K562 (cell line): ENCODE data around the gene TULP1. TPM values are rescaled to one million over a fixed set of nuclear protein-coding genes. Genes with fewer than 3 reads are reported as not detected.

Experiments
- CC2D1A ChIP-seq: fragments of 450-650 bp; IDR thresholded peaks from 2 replicates; pipeline ENCODE4 v1.6.1; 2017; ENCODE audit warnings: mild to moderate bottlenecking
- CCAR2 ChIP-seq: fragments of 200-400 bp; formaldehyde crosslinking; IDR thresholded peaks from 2 replicates; pipeline ENCODE4 v1.6.1; 2017; ENCODE audit warnings: mild to moderate bottlenecking, low read depth, low read length
- CREB5 ChIP-seq: fragments of 250-450 bp; sonication (Bioruptor Pico); IDR thresholded peaks from 2 replicates; pipeline ENCODE4 v1.5.0; 2020; ENCODE audit warnings: mild to moderate bottlenecking
- CREM ChIP-seq: IDR thresholded peaks from 2 replicates; pipeline ENCODE4 v1.6.1; 2014; ENCODE audit warnings: antibody characterized with exemption, low read depth
- DLX4 ChIP-seq: fragments of 250-450 bp; sonication (Bioruptor Pico); IDR thresholded peaks from 2 replicates; pipeline ENCODE4 v1.6.1; 2021; ENCODE audit warnings: mild to moderate bottlenecking
- E2F8 ChIP-seq: fragments of 450-650 bp; IDR thresholded peaks from 2 replicates; pipeline ENCODE4 v1.7.1; 2018; ENCODE audit warnings: mild to moderate bottlenecking, low read depth; ENCODE audit not compliant: partially characterized antibody
- ETV6 ChIP-seq, 3 experiments: fragments of 150-350 bp in 1 of 3; sonication (generic) in 1 of 3; formaldehyde crosslinking in 1 of 3; IDR thresholded peaks; 2 replicates each; pipeline versions ENCODE4 v1.6.1 to v1.8.0; 2014 to 2022; ENCODE audit warnings: borderline replicate concordance in 2 of 3, low read depth in 2 of 3, antibody characterized with exemption in 1 of 3, low read length in 1 of 3, mild to moderate bottlenecking in 1 of 3, missing genetic modification reagents in 1 of 3
- HDGF ChIP-seq: fragments of 450-650 bp; IDR thresholded peaks from 2 replicates; pipeline ENCODE4 v1.6.1; 2016
- KDM4B ChIP-seq, 2 experiments: fragments of 450-650 bp in 1 of 2; sonication (generic) in 1 of 2; IDR thresholded peaks; 2 replicates each; pipeline ENCODE4 v1.6.1; 2016 to 2017; ENCODE audit warnings: borderline replicate concordance in 2 of 2, antibody characterized with exemption in 1 of 2, low read depth in 1 of 2, mild to moderate bottlenecking in 1 of 2
- PATZ1 ChIP-seq: fragments of 250-450 bp; sonication (Bioruptor Pico); IDR thresholded peaks from 2 replicates; pipeline ENCODE4 v1.5.0; 2020; ENCODE audit warnings: mild to moderate bottlenecking, borderline replicate concordance
- SMC3 ChIP-seq: conservative IDR thresholded peaks from 2 replicates; pipeline ENCODE4 v1.6.1; 2011; ENCODE audit warnings: low read depth, low read length, improper control_type of control experiment; ENCODE audit not compliant: insufficient read depth
- SNRNP70 ChIP-seq: fragments of 200-400 bp; formaldehyde crosslinking; optimal IDR thresholded peaks from 2 replicates; pipeline ENCODE3; 2017; ENCODE audit warnings: low read depth, low read length
- ZFP36 ChIP-seq: fragments of 150-350 bp; IDR thresholded peaks from 2 replicates; pipeline ENCODE4 v1.6.1; 2018; ENCODE audit warnings: low read length, low read depth; ENCODE audit not compliant: partially characterized antibody
- ZNF511 ChIP-seq: sonication (generic); formaldehyde crosslinking; IDR thresholded peaks from 2 replicates; pipeline ENCODE4 v1.8.0; 2022; ENCODE audit warnings: mild to moderate bottlenecking, missing genetic modification reagents
- ZNF592 ChIP-seq: fragments of 450-650 bp; IDR thresholded peaks from 2 replicates; pipeline ENCODE4 v1.6.1; 2017; ENCODE audit warnings: antibody characterized with exemption, mild to moderate bottlenecking
- polyA plus RNA-seq, 8 experiments: library from polyadenylated mRNA; depleted of rRNA in 4 of 8; stranded (reverse) in 5 of 8; unstranded in 3 of 8; fragments of >200 nt; fragmentation: Nextera tagmentation in 2 of 8; fragmentation: Illumina TruSeq in 1 of 8; extraction: Ambion mirVana in 2 of 8; extraction: Trizol in 1 of 8; gene quantifications; 2 replicates each; pipeline versions ENCODE4 v1.2.1 to v1.2.3, GENCODE V29; 2011 to 2014; ENCODE audit warnings: inconsistent platforms in 1 of 8, missing spikeins in 1 of 8
- total RNA-seq, 7 experiments: library from RNA; depleted of rRNA in 6 of 7; stranded (reverse); fragments of >200 nt in 6 of 7; fragmentation: Illumina TruSeq in 2 of 7; extraction: Trizol in 2 of 7; gene quantifications; 2 replicates each; pipeline versions ENCODE4 v1.2.1 to v1.2.3, GENCODE V29; 2011 to 2021; ENCODE audit warnings: low replicate concordance in 1 of 7

Gene TULP1
- total and polyA plus RNA-seq, 9 of the 15 experiments (the other 6 are each of a cell fraction or from before 2014, with no cell fraction given) = 0.06 to 0.17 (median 0.09) TPM; not detected in 6

GRCh38 chr6:35449287-35449881 is 63.3 kb downstream of the TULP1 start (continued):
- TF ChIP-seq CREM (no peak), KDM4B (IDR thresholded peaks at IDR 0.05; ENCODE audit: borderline replicate concordance in 2 of 2, low read depth in 1 of 2) (no peak), DLX4 (no peak), E2F8 (no peak), ZNF592 (no peak), ZNF511 (CRISPR knock-in tag) (no peak), PATZ1 (CRISPR knock-in tag) (no peak), CC2D1A (peak; percentile 84), CREB5 (no peak), ETV6 (IDR thresholded peaks at IDR 0.05; ENCODE audit: borderline replicate concordance in 1 of 2, low read depth in 2 of 2, low read length in 1 of 2) (no peak), ETV6 (CRISPR knock-in tag; IDR thresholded peaks at IDR 0.05; ENCODE audit: borderline replicate concordance) (no peak), SNRNP70 (no peak), SMC3 (peak; percentile 94), ZFP36 (no peak), CCAR2 (no peak), HDGF (no peak; the same call in 1 of the 2 replicates)
